ENCODE measurements around the gene CDC42EP2.

The CDC42EP2 gene

DNA sequence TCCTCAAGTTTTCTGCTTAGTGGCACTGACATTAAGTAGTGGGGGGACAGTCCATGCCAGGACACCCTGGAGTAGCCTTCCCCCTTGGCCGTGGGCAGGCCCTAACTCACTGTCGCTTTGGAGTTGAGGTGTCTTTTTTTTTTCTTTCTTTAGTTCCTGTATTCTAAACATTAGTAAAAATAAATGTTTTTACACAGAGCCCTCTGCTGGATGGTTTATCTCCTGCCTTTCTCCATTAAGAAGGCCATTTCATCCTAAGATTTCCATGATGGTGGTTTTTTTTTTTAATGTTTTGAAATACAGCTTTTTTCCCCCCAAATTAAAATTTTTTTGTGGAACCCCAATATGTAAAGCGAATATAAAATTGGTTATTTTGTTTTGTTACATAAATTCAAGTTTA lies 38.1 kb downstream of the CDC42EP2 start:
- Histone ChIP-seq H3K23ac (ENCODE audit: low read length in 2 of 2) (no peak overlapping the region), H3K14ac (ENCODE audit: low read length in 2 of 2) (no peak overlapping the region), H3K79me1 (replicated peaks; ENCODE audit: low read length, poor library complexity, severe bottlenecking) (peaks cover 9% of the 10 kb centered on the region), H3K4ac (ENCODE audit: low read depth in 1 of 2, low read length in 2 of 2) (no peak overlapping the region), H4K8ac (ENCODE audit: low read length) (peak overlapping the region; percentile 15), H2BK15ac (ENCODE audit: low read depth, poor library complexity, severe bottlenecking) (no peak overlapping the region), H3K4me2 (ENCODE audit: low read length, poor library complexity, severe bottlenecking) (no peak overlapping the region), H2BK120ac (ENCODE audit: low read depth, low read length) (no peak overlapping the region), H2AK5ac (ENCODE audit: low read length, severe bottlenecking) (no peak overlapping the region), H3K18ac (ENCODE audit: low read depth in 1 of 2, low read length in 2 of 2) (no peak overlapping the region), H3K4me3 (ENCODE audit: insufficient read depth in 1 of 2, low read depth in 1 of 2, low read length in 2 of 2) (no peak overlapping the region), H4K91ac (ENCODE audit: low read length) (peak overlapping the region; percentile 65), H3K27me3 (ENCODE audit: control insufficient read depth in 1 of 2, insufficient read depth in 1 of 2, low read length in 2 of 2) (peaks cover 18 to 22% of the 10 kb centered on the region in 2 experiments), H2BK12ac (ENCODE audit: low read length in 2 of 2) (no peak overlapping the region), H3K27ac (ENCODE audit: low read length, poor library complexity, severe bottlenecking) (no peak overlapping the region), H3K4me1 (ENCODE audit: control insufficient read depth, insufficient read depth, low read depth, low read length) (peaks cover 16% of the 10 kb centered on the region), H2AFZ (ENCODE audit: low read depth, low read length) (no peak overlapping the region), H3K9ac (ENCODE audit: low read length) (no peak overlapping the region), H3K9me3 (ENCODE audit: control insufficient read depth, low read length) (no peaks in the 10 kb centered on the region), H2BK5ac (ENCODE audit: low read depth, low read length, poor library complexity, severe bottlenecking) (no peak overlapping the region), H3K36me3 (ENCODE audit: control insufficient read depth in 1 of 2, insufficient read depth in 2 of 2, low read depth in 1 of 2, low read length in 2 of 2) (peaks cover 45 to 56% of the 10 kb centered on the region in 2 experiments)
- no CpG with 5 or more reads among the region's 3 CpGs for WGBS
- peak; percentile 44 for DNase-seq

DNA sequence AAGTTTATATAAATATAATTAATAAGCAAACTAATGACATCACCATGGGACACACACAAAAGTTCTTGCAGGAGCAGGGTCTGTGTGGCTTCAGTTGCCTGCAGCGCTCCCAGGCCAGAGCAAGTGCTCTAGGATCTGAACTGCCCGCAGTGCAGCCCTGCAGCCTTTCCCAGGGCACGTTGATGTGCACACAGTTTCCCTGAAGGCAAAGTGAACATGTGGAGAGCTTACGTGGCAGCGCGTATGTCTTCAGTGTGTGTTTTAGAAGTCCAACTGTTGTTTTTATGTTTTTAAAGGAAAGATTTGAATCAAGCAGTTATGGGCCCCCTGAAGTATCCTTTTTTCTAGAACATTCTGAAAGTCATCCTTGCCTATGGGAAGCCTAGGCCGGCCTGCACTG lies 38.7 kb downstream of the CDC42EP2 start:
- Histone ChIP-seq H3K79me1 (replicated peaks; ENCODE audit: low read length, poor library complexity, severe bottlenecking) (peaks cover 6% of the 10 kb centered on the region), H3K23ac (ENCODE audit: low read length in 2 of 2) (no peak overlapping the region), H3K4me3 (ENCODE audit: insufficient read depth in 1 of 2, low read depth in 1 of 2, low read length in 2 of 2) (peak overlapping the region in 1 of 2 experiments; percentile 75), H4K8ac (ENCODE audit: low read length) (no peak overlapping the region), H4K91ac (ENCODE audit: low read length) (no peak overlapping the region), H3K27ac (ENCODE audit: low read length, poor library complexity, severe bottlenecking) (no peak overlapping the region), H2BK15ac (ENCODE audit: low read depth, poor library complexity, severe bottlenecking) (no peak overlapping the region), H3K4me1 (ENCODE audit: control insufficient read depth, insufficient read depth, low read depth, low read length) (peaks cover 16% of the 10 kb centered on the region), H3K9me3 (ENCODE audit: control insufficient read depth, low read length) (no peaks in the 10 kb centered on the region), H3K4me2 (ENCODE audit: low read length, poor library complexity, severe bottlenecking) (no peak overlapping the region), H2BK120ac (ENCODE audit: low read depth, low read length) (no peak overlapping the region), H3K4ac (ENCODE audit: low read depth in 1 of 2, low read length in 2 of 2) (no peak overlapping the region), H3K14ac (ENCODE audit: low read length in 2 of 2) (no peak overlapping the region), H3K9ac (ENCODE audit: low read length) (peak overlapping the region; percentile 59), H3K18ac (ENCODE audit: low read depth in 1 of 2, low read length in 2 of 2) (no peak overlapping the region), H2BK12ac (ENCODE audit: low read length in 2 of 2) (no peak overlapping the region), H3K36me3 (ENCODE audit: control insufficient read depth in 1 of 2, insufficient read depth in 2 of 2, low read depth in 1 of 2, low read length in 2 of 2) (peaks cover 40 to 50% of the 10 kb centered on the region in 2 experiments), H2AFZ (ENCODE audit: low read depth, low read length) (no peak overlapping the region), H2BK5ac (ENCODE audit: low read depth, low read length, poor library complexity, severe bottlenecking) (no peak overlapping the region), H2AK5ac (ENCODE audit: low read length, severe bottlenecking) (no peak overlapping the region), H3K27me3 (ENCODE audit: control insufficient read depth in 1 of 2, insufficient read depth in 1 of 2, low read length in 2 of 2) (peaks cover 18 to 25% of the 10 kb centered on the region in 2 experiments)
- DNase-seq, result no peak
- 95% methylated on average over 7 of the region's 7 CpGs for WGBS

DNA sequence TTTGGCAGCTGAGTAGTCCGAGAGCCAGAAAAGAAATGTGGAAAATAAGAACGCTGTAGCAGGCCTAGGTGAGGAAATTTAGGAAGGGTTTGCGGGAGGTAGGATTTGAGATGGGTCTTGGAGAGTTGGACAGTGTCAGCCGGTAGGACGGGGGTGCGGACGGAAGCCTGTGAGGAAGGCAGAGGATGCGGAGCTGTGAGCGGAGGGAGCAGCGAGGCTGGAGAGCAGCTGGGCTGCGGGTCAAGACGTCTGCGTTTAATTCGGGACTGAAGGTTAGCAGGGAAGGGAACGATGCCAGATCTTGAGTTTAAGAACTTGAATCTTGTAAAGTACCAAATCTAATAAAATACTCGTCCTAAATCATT lies 39.2 kb downstream of the CDC42EP2 start:
- peak overlapping the region; percentile 60 to 75 for H3K4me3 ChIP-seq (ENCODE audit: insufficient read depth in 1 of 2, low read depth in 1 of 2, low read length in 2 of 2)
- WGBS, result 42% methylated on average over 13 of the region's 16 CpGs

DNA sequence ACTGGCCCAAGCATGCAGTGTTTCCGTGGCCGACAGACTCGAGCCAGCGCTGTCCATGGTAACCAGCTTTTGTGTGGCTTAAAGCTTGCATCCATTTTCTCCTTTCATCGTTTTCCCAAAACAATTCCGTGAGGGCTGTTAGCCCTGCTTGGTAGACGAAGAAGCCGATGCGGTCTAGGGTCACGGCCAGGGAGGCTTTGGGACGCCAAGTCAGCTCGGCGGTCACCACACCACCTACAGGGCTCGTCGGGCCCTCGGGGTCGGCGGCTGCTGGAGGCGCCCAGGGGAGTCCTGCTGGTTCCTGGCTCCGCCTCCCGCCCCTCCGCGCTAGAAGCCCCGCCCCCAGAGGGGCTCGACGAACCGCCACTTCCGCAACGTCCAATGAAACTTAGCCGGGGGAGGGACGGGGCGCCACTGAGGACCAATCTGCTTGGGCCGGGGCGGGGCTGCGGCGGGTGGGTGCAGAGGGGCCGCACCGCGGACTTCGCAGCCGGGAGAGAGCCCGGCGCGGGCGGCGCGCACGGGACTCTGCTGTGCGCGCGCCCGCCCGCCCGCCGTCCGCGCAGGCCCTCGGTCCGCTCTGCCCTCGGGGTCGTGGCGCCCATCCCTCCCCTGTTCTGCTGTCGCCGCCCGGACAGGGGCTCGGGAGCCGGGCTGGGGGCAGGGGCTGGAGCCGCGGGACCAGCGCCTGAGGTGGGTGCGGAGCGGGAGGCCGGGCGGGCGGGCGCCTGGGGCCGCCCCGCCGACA lies 39.8 kb downstream of the CDC42EP2 start, which contains the start of gene TIGD3:
TSS of gene TIGD3 (plus strand) at position 487 of the 748 bp plus-strand sequence. CDS start 1,058 bp downstream, outside the sequence.
- Histone ChIP-seq H4K8ac (ENCODE audit: low read length) (no peak within 1 kb of the TSS), H3K79me1 (replicated peaks; ENCODE audit: low read length, poor library complexity, severe bottlenecking) (peaks cover 5% of the 10 kb centered on the region), H3K4ac (ENCODE audit: low read depth in 1 of 2, low read length in 2 of 2) (no peak within 1 kb of the TSS), H2BK15ac (ENCODE audit: low read depth, poor library complexity, severe bottlenecking) (peak within 1 kb of the TSS; percentile 0), H2BK12ac (ENCODE audit: low read length in 2 of 2) (peak within 1 kb of the TSS in 1 of 2 experiments; percentile 22), H2BK5ac (ENCODE audit: low read depth, low read length, poor library complexity, severe bottlenecking) (no peak within 1 kb of the TSS), H2BK120ac (ENCODE audit: low read depth, low read length) (no peak within 1 kb of the TSS), H3K4me3 (ENCODE audit: insufficient read depth in 1 of 2, low read depth in 1 of 2, low read length in 2 of 2) (peak within 1 kb of the TSS; percentile 72 to 77), H3K9ac (ENCODE audit: low read length) (peak within 1 kb of the TSS; percentile 59), H3K36me3 (ENCODE audit: control insufficient read depth in 1 of 2, insufficient read depth in 2 of 2, low read depth in 1 of 2, low read length in 2 of 2) (peaks cover 35 to 40% of the 10 kb centered on the region in 2 experiments), H3K14ac (ENCODE audit: low read length in 2 of 2) (no peak within 1 kb of the TSS), H3K9me3 (ENCODE audit: control insufficient read depth, low read length) (no peaks in the 10 kb centered on the region), H3K27me3 (ENCODE audit: control insufficient read depth in 1 of 2, insufficient read depth in 1 of 2, low read length in 2 of 2) (peaks cover 18 to 25% of the 10 kb centered on the region in 2 experiments), H3K4me2 (ENCODE audit: low read length, poor library complexity, severe bottlenecking) (peak within 1 kb of the TSS; percentile 83), H2AFZ (ENCODE audit: low read depth, low read length) (no peak within 1 kb of the TSS), H3K4me1 (ENCODE audit: control insufficient read depth, insufficient read depth, low read depth, low read length) (peaks cover 16% of the 10 kb centered on the region), H3K23ac (ENCODE audit: low read length in 2 of 2) (peak within 1 kb of the TSS in 1 of 2 experiments; percentile 74), H2AK5ac (ENCODE audit: low read length, severe bottlenecking) (no peak within 1 kb of the TSS), H3K18ac (ENCODE audit: low read depth in 1 of 2, low read length in 2 of 2) (no peak within 1 kb of the TSS), H3K27ac (ENCODE audit: low read length, poor library complexity, severe bottlenecking) (peak within 1 kb of the TSS; percentile 23), H4K91ac (ENCODE audit: low read length) (no peak within 1 kb of the TSS)
- peak; percentile 96 for DNase-seq
- 1% methylated on average over 50 of the region's 79 CpGs for WGBS

More for the DNA sequence above, 39.2 kb downstream of the CDC42EP2 start:
- Histone ChIP-seq H3K9ac (ENCODE audit: low read length) (peak overlapping the region; percentile 59), H3K23ac (ENCODE audit: low read length in 2 of 2) (no peak overlapping the region), H4K8ac (ENCODE audit: low read length) (no peak overlapping the region), H4K91ac (ENCODE audit: low read length) (no peak overlapping the region), H3K4ac (ENCODE audit: low read depth in 1 of 2, low read length in 2 of 2) (no peak overlapping the region), H2BK15ac (ENCODE audit: low read depth, poor library complexity, severe bottlenecking) (no peak overlapping the region), H3K27ac (ENCODE audit: low read length, poor library complexity, severe bottlenecking) (peak overlapping the region; percentile 23), H2BK120ac (ENCODE audit: low read depth, low read length) (no peak overlapping the region), H2AK5ac (ENCODE audit: low read length, severe bottlenecking) (no peak overlapping the region), H3K4me1 (ENCODE audit: control insufficient read depth, insufficient read depth, low read depth, low read length) (peaks cover 16% of the 10 kb centered on the region), H2BK5ac (ENCODE audit: low read depth, low read length, poor library complexity, severe bottlenecking) (no peak overlapping the region), H3K27me3 (ENCODE audit: control insufficient read depth in 1 of 2, insufficient read depth in 1 of 2, low read length in 2 of 2) (peaks cover 18 to 25% of the 10 kb centered on the region in 2 experiments), H2AFZ (ENCODE audit: low read depth, low read length) (no peak overlapping the region), H3K18ac (ENCODE audit: low read depth in 1 of 2, low read length in 2 of 2) (no peak overlapping the region), H2BK12ac (ENCODE audit: low read length in 2 of 2) (peak overlapping the region in 1 of 2 experiments; percentile 22), H3K79me1 (replicated peaks; ENCODE audit: low read length, poor library complexity, severe bottlenecking) (peaks cover 5% of the 10 kb centered on the region), H3K14ac (ENCODE audit: low read length in 2 of 2) (no peak overlapping the region), H3K4me2 (ENCODE audit: low read length, poor library complexity, severe bottlenecking) (peak overlapping the region; percentile 83), H3K36me3 (ENCODE audit: control insufficient read depth in 1 of 2, insufficient read depth in 2 of 2, low read depth in 1 of 2, low read length in 2 of 2) (peaks cover 35 to 45% of the 10 kb centered on the region in 2 experiments), H3K9me3 (ENCODE audit: control insufficient read depth, low read length) (no peaks in the 10 kb centered on the region)
- DNase-seq, result no peak

All from mesenchymal stem cell (in vitro differentiated cells and primary cell).